HG03159 (cell line): ENCODE data around the gene FLNC.

ENCODE experiments used
- ATAC-seq: cut with Tn5 transposase; IDR thresholded peaks from one replicate; pipeline ENCODE4 v1.9.1; 2021; ENCODE audit warnings: mild to moderate bottlenecking, moderate library complexity; ENCODE audit not compliant: unreplicated experiment

The FLNC gene

GRCh38 chr7:128801667-128802418, 28.4 kb upstream of the FLNC start:
- ATAC-seq = no peak

- ATAC-seq = no peak
Measured at GRCh38 chr7:128804484-128804883, 25.7 kb upstream of the FLNC start.

DNA sequence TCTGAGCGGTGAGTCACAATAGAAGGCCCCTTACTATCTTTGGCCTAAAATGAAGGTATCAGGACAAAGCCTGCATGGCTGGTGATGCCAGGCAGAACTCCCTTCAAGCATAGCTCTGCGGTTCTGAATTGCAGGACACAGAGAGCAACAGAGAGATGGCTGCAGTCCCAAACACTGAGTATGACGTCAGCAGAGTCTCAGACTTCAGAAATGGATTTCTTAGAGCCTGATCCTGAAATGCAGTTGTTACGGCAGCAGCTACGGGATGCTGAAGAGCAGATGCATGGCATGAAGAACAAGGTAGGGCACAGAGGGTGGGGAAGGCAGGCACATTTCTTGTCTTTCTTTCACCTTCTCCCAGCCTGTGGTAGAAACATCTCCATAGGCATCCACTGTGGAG, 25.0 kb upstream of the FLNC start:
- ATAC-seq = no peak

GRCh38 chr7:128807191-128807590, 23.0 kb upstream of the FLNC start:
- no peak for ATAC-seq

- ATAC-seq = no peak
Measured at GRCh38 chr7:128809363-128809762, 20.8 kb upstream of the FLNC start.

DNA sequence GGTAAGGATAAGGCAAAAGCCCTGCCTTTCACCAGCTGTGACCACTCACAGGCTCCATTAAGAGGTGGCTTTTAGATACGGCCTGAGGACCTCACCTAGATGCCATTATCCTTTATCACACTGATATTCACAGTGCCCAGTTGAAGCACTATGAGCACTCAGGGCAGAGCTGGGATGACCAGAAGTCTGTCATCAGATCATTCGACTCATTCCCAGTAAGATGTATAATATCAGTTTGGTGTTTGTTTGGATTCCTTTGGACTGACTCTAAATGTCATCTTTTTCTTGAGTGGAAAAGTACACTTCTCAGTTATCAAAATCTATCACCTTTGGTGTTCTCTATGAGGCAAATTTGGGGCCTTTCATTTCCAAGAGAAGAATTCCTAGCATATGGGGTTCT, 19.7 kb upstream of the FLNC start:
- ATAC-seq = no peak

DNA sequence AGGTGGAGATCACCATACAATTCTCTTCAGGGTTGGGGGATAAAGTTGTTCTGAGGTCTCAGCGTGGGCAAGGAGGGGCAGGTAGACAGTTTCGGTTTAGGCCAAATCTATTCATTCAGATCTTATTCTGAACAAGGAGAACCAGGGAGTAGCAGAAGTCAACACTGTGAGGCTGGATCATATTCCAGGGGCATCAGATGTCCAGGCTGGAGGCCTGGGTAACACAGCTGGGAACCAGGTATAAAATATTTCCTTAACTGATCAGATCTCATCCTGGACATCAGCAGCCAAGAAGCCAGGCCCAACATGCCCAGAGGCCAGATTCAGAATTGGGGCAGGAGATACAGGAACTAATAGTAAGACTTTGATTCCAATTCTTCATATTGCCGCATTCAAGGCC, 19.2 kb upstream of the FLNC start:
- no peak for ATAC-seq

GRCh38 chr7:128811631-128812430, 18.4 kb upstream of the FLNC start:
- no peak for ATAC-seq

DNA sequence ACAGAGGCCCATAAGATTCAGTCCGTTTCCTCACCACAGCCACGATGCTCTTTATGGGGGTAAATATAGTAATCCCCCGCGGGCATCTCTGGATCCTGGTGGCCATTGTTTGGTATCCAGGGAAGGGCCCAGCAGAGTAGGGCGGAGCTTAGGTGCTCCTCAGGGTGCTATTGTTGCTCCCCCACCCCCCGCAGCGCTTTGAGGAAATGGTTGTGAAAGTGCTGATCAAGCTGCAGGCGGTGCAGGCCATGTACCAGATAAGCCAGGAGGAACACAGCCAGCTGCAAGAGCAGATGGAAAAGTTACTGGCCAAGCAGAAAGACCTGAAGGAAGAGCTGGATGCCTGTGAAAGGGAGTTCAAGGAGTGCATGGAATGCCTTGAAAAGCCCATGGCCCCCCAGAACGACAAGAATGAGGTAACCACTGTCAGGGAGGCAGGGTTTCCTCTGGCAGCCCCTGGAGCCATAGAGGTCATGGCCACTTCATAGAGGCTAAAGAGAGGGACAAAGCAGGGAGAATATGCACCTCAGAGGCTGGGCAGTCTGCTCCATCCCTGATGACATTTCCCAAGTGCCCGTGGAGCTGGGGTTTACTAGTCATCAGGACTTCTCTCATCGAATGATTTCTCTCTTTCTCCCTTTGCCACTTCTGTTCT, 17.6 kb upstream of the FLNC start:
- no peak for ATAC-seq

DNA sequence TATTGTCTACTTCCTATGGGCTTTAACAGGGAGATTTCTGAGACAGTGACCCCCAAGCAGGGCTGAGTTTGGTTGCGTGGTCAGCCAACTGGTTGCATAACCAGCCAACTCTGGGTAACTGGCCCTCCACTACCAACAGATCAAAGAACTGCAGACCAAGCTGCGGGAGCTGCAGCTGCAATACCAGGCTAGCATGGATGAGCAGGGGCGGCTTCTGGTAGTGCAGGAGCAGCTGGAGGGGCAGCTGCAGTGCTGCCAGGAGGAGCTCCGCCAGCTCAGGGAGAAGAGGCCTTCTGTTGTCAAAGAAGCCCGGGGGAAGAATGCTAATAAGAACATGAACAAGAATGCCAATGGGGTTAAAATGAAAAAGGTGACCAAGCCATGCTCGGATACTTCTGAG, 15.7 kb upstream of the FLNC start:
- no peak for ATAC-seq

GRCh38 chr7:128815289-128815942, 14.8 kb upstream of the FLNC start:
- no peak for ATAC-seq

DNA sequence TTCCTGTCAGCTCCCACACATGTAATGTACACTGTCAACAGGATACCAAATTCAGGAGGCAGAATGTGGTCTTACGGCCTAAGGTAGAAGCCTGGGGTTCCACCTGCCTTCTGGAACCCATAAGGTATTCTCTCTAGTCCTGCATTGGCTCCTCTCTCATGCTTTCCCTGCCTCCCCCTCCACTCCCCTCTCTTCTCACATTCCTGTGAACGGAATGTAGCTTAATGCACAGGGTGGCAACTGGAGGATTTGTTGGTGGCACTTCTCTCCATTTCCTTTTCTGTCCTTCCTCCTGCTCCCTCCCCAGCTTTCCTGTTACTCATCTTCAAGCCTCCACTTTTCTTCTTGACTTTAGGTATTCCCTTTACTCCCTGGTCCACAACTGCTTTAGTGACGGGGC, 11.5 kb upstream of the FLNC start:
- no peak for ATAC-seq

- ATAC-seq = no peak
Measured at GRCh38 chr7:128821724-128822123, 8.5 kb upstream of the FLNC start.

GRCh38 chr7:128826512-128826911, 3.7 kb upstream of the FLNC start:
- no peak for ATAC-seq

DNA sequence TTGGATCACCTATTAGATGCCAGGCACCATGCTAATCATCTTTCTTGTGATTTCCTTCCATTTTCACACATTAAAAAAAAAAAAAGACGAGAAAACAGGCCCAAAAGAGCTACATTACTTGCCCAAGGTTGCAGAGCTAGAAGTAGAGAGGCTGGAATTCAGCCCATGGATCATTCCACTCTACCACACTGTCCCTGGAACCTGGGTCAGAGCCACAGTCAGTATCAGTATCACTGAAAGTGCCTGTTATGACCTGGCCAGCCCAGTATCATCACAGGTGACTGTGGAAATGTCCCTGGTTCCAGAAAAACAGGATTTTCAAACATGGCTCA, 3.3 kb upstream of the FLNC start:
- ATAC-seq = no peak

DNA sequence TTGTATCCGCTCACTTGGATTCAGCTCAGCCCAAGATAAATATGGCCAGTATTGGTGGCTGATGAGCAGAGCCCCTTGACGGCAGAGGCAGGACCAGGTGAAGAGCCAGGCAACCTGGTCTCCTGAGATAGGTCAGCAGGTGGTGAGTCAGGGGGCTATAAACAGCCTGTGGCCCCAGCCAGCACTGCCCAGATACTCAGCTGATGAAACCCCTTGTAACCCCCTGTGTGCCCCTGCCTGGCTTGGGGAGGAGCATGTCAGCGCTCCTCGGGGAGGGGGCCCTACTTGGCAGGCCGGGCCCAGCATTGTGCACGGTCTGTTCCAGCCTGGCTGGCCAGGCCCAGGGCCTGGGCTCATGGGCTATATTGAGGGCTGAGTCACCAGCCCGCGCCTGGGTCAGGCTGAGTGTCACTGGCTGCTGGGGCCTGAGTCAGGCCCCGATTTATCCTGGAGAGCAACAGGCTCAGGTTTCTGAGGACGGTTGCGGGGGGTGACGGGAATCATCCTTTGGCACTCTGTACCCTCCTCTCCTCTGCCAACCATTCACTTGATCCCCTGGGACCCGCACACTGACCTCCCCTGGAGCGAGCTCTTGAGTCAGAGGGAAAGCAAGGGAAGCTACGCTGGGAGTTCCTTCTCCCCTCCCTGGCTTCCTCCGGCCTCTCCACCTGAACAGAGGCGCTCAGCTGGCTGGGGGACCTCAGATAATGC, 2.8 kb upstream of the FLNC start:
- no peak for ATAC-seq

GRCh38 chr7:128827971-128828711, 2.1 kb upstream of the FLNC start:
- ATAC-seq = no peak

- ATAC-seq = no peak
Measured at GRCh38 chr7:128829391-128830166, 627 bp upstream of the FLNC start.

- ATAC-seq = no peak
Measured at GRCh38 chr7:128831178-128831993, 1.2 kb downstream of the FLNC start.
